GM12878 (cell line): Measurements from ENCODE around the gene PML. TPM values are rescaled to one million over a fixed set of nuclear protein-coding genes. Genes with fewer than 3 reads are reported as not detected.

ENCODE experiments used
- ATF3 ChIP-seq: IDR thresholded peaks from 2 replicates; pipeline ENCODE4 v1.6.1; 2011; ENCODE audit warnings: low read depth, mild to moderate bottlenecking, low read length, moderate library complexity, borderline replicate concordance; ENCODE audit errors: extremely low read depth
- BCLAF1 ChIP-seq: fragments of 450-650 bp; IDR thresholded peaks from 2 replicates; pipeline ENCODE4 v1.6.1; 2017; ENCODE audit warnings: antibody characterized with exemption, mild to moderate bottlenecking, moderate library complexity
- CBX5 ChIP-seq: sonication (generic); IDR thresholded peaks from 2 replicates; pipeline ENCODE4 v1.6.1; 2016; ENCODE audit warnings: low read depth, moderate library complexity, mild to moderate bottlenecking, inconsistent platforms
- CEBPB ChIP-seq, 2 experiments: fragments of 150-350 bp in 1 of 2; IDR thresholded peaks; 2 replicates each; pipeline ENCODE4 v1.6.1; 2012 to 2014; ENCODE audit warnings: low read depth in 2 of 2, low read length in 2 of 2, borderline replicate concordance in 1 of 2, inconsistent platforms in 1 of 2
- CHD2 ChIP-seq: IDR thresholded peaks from 2 replicates; pipeline ENCODE4 v1.6.1; 2011; ENCODE audit warnings: low read depth, low read length, improper control_type of control experiment, borderline replicate concordance
- E2F8 ChIP-seq: fragments of 450-650 bp; IDR thresholded peaks from 2 replicates; pipeline ENCODE4 v1.6.1; 2018; ENCODE audit warnings: mild to moderate bottlenecking, low read depth, moderate library complexity; ENCODE audit not compliant: partially characterized antibody
- EED ChIP-seq: sonication (generic); IDR thresholded peaks from 2 replicates; pipeline ENCODE4 v1.6.1; 2016; ENCODE audit warnings: antibody characterized with exemption, low read depth
- EP300 ChIP-seq, 2 experiments: fragments of 150-350 bp in 1 of 2; IDR thresholded peaks; 2 replicates each; pipeline ENCODE4 v1.6.1; 2011 to 2012; ENCODE audit warnings: low read depth in 2 of 2, low read length in 2 of 2, borderline replicate concordance in 1 of 2, improper control_type of control experiment in 1 of 2, inconsistent platforms in 1 of 2; ENCODE audit not compliant: control insufficient read depth in 1 of 2
- FOXK2 ChIP-seq: fragments of 450-650 bp; IDR thresholded peaks from 2 replicates; pipeline ENCODE4 v1.6.1; 2017; ENCODE audit warnings: mild to moderate bottlenecking, moderate library complexity
- FOXM1 ChIP-seq: IDR thresholded peaks from 2 replicates; pipeline ENCODE4 v1.6.1; 2012; ENCODE audit warnings: low read depth, mild to moderate bottlenecking, inconsistent platforms, low read length, moderate library complexity
- LARP7 ChIP-seq: fragments of 450-650 bp; IDR thresholded peaks from 2 replicates; pipeline ENCODE4 v1.6.1; 2017; ENCODE audit warnings: mild to moderate bottlenecking
- NFYA ChIP-seq: IDR thresholded peaks from 2 replicates; pipeline ENCODE4 v1.6.1; 2011; ENCODE audit warnings: low read depth, mild to moderate bottlenecking, low read length, improper control_type of control experiment, borderline replicate concordance
- NFYB ChIP-seq: IDR thresholded peaks from 2 replicates; pipeline ENCODE4 v1.6.1; 2011; ENCODE audit warnings: low read depth, mild to moderate bottlenecking, low read length, improper control_type of control experiment, moderate library complexity; ENCODE audit not compliant: insufficient read depth
- PAX5 ChIP-seq: IDR thresholded peaks from 2 replicates; pipeline ENCODE4 v1.6.1; 2011; ENCODE audit warnings: low read depth, low read length, borderline replicate concordance
- POLR2A ChIP-seq: IDR thresholded peaks from 2 replicates; pipeline ENCODE4 v1.6.1; 2011; ENCODE audit warnings: low read depth, mild to moderate bottlenecking, low read length
- POLR2AphosphoS2 ChIP-seq: IDR thresholded peaks from 2 replicates; pipeline ENCODE4 v1.6.1; 2011; ENCODE audit warnings: low read depth, mild to moderate bottlenecking, low read length, improper control_type of control experiment, moderate library complexity
- RBBP5 ChIP-seq: fragments of 200-600 bp; sonication (generic); conservative IDR thresholded peaks from 2 replicates; pipeline ENCODE4 v1.6.1; 2016
- RELB ChIP-seq: fragments of 450-650 bp; IDR thresholded peaks from 2 replicates; pipeline ENCODE4 v1.6.1; 2017; ENCODE audit warnings: low read depth, mild to moderate bottlenecking, moderate library complexity
- SIX5 ChIP-seq: IDR thresholded peaks from 2 replicates; pipeline ENCODE4 v1.6.1; 2011; ENCODE audit warnings: mild to moderate bottlenecking, low read depth, low read length, moderate library complexity; ENCODE audit not compliant: severe bottlenecking
- SUPT20H ChIP-seq: IDR thresholded peaks from 2 replicates; pipeline ENCODE4 v1.6.1; 2011; ENCODE audit warnings: low read depth, mild to moderate bottlenecking, low read length, moderate library complexity, borderline replicate concordance; ENCODE audit not compliant: control insufficient read depth
- TCF3 ChIP-seq: IDR thresholded peaks from 2 replicates; pipeline ENCODE4 v1.6.1; 2012; ENCODE audit warnings: low read depth, mild to moderate bottlenecking, low read length, borderline replicate concordance; ENCODE audit not compliant: insufficient read depth
- TCF7 ChIP-seq: IDR thresholded peaks from 2 replicates; pipeline ENCODE4 v1.6.1; 2014; ENCODE audit warnings: antibody characterized with exemption, borderline replicate concordance
- ZNF274 ChIP-seq: IDR thresholded peaks from one replicate; pipeline ENCODE4 v1.8.0; 2011; ENCODE audit not compliant: insufficient read length, insufficient read depth
- polyA plus RNA-seq, 11 experiments: library from polyadenylated mRNA; depleted of rRNA in 4 of 11; unstranded in 6 of 11; stranded (reverse) in 5 of 11; fragments of >200 nt; fragmentation: Nextera tagmentation in 4 of 11; fragmentation: Illumina TruSeq in 1 of 11; extraction: Ambion mirVana in 4 of 11; extraction: Trizol in 1 of 11; gene quantifications; 1 replicate in 1 of 11; 2 replicates in 10 of 11; pipeline versions ENCODE4 v1.2.1 to v1.2.3, GENCODE V29; 2011 to 2016; ENCODE audit warnings: inconsistent platforms in 2 of 11, missing spikeins in 2 of 11, low read depth in 1 of 11
- total RNA-seq, 4 experiments: library from RNA; depleted of rRNA in 3 of 4; stranded (reverse); fragments of >200 nt in 3 of 4; fragmentation: Illumina TruSeq in 1 of 4; extraction: Trizol in 1 of 4; gene quantifications; 2 replicates each; pipeline versions ENCODE4 v1.2.1 to v1.2.3, GENCODE V29; 2013 to 2021

PML gene
- total and polyA plus RNA-seq, 10 of the 15 experiments (the other 5 are each of a cell fraction or from before 2014, with no cell fraction given) = 8.5 to 95.5 (median 30.8) TPM

GRCh38 chr15:73987681-73988444, 6.7 kb upstream of the PML start (continued):
- TF ChIP-seq CBX5 = no peak
- no peak; the same call in 1 of the 2 replicates for TF ChIP-seq PAX5
- no peak for TF ChIP-seq SUPT20H
- TF ChIP-seq EED = peak; percentile 77
- TF ChIP-seq BCLAF1 = no peak
- no peak for TF ChIP-seq TCF3
- no peak for TF ChIP-seq RBBP5
- TF ChIP-seq SIX5 = no peak
- no peak for TF ChIP-seq POLR2AphosphoS2
- TF ChIP-seq NFYB = no peak
- no peak for TF ChIP-seq FOXM1
- no peak for TF ChIP-seq CEBPB (IDR thresholded peaks at IDR 0.05; ENCODE audit: borderline replicate concordance in 1 of 2, low read depth in 2 of 2, low read length in 2 of 2)
- TF ChIP-seq ATF3 = no peak
- TF ChIP-seq E2F8 = no peak
- TF ChIP-seq TCF7 = no peak
- TF ChIP-seq NFYA = no peak
- peak; percentile 78; the same call in 1 of the 2 replicates for TF ChIP-seq RELB
- no peak for TF ChIP-seq EP300 (IDR thresholded peaks at IDR 0.05; ENCODE audit: borderline replicate concordance in 1 of 2, control insufficient read depth in 1 of 2, low read depth in 2 of 2, low read length in 2 of 2)
- TF ChIP-seq ZNF274 = no peak
- TF ChIP-seq FOXK2 = no peak
- no peak for TF ChIP-seq LARP7
- no peak for TF ChIP-seq POLR2A
- no peak for TF ChIP-seq CHD2
